B cell (primary cell): ENCODE data around the gene IFT88.

ENCODE experiments used
- CTCF ChIP-seq: fragments of 200-600 bp; IDR thresholded peaks from one replicate; pipeline ENCODE4 v1.8.0; 2022; ENCODE audit warnings: antibody characterized with exemption, mild to moderate bottlenecking
- EZH2 ChIP-seq: IDR thresholded peaks from 2 replicates; pipeline ENCODE4 v1.6.1; 2012; ENCODE audit warnings: borderline replicate concordance, low read depth, mild to moderate bottlenecking, moderate library complexity, low read length; ENCODE audit not compliant: insufficient read depth, poor library complexity, severe bottlenecking

DNA sequence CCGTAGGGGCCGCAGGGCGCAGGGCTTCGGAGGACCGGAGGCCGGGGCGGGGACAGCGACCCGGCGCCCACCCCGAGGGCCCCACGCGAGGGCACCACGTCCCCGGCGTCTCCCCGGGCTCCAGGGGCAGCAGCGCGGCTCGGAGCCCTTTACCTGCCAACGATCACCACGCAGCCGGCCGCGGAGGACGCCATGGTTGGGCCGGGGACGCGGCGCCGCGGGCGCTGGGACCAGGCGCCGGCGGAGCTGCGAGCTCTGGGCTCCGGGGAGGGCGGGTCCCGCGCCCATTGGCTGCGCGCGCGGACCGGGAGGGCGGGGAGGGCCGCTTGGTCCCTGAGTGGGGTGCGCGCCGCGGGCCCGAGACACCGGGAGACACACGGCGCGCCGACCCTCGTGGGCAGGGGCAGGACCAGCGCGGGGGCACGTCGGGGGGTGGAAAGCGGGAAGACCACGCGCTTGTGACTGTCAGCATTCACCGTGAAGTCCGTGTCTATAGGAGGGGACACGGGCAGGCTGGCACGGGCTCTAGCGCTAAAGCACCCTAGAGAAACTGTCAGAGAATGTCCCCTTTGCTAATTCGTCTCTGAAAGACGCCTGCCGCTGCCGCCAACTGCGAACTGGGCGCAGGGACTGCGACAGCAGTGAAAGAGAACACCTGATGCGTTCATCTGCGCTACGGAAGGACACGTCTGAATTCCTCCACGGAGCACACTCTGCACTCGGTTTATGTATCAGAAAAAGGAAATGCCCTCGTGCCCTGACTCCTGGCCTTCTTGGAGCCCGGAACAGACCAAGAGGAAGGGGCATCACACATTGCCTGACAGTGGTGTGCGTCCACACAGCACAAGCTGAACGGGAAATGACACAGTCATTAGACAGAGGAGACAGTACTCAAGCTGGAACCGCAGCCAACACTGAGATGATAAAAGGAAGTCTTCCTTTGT, 41.1 kb upstream of the IFT88 start, which contains the start of gene CRYL1:
- no peak for TF ChIP-seq CTCF
- TF ChIP-seq EZH2, result no peak
